Measurements from ENCODE around the gene CLDN6.

Gene CLDN6

GRCh38 chr16:3051009-3051408 is 33.0 kb upstream of the CLDN6 start:
- no peak for FAIRE-seq

GRCh38 chr16:3050487-3050886 is 32.5 kb upstream of the CLDN6 start:
- FAIRE-seq: no peak

GRCh38 chr16:3049921-3050481 is 32.0 kb upstream of the CLDN6 start:
- FAIRE-seq: no peak

GRCh38 chr16:3047387-3047720 is 29.4 kb upstream of the CLDN6 start:
- no peak for FAIRE-seq

- FAIRE-seq: no peak
Observed at GRCh38 chr16:3046641-3047386, 28.8 kb upstream of the CLDN6 start.

GRCh38 chr16:3045758-3046640 is 28.0 kb upstream of the CLDN6 start, which contains the start of gene MMP25:
MMP25 (plus strand) TSS chr16:3046561; CDS start chr16:3046918, 357 bp downstream.
- no peak for FAIRE-seq

- no peak for FAIRE-seq
Observed at GRCh38 chr16:3044708-3045107, 26.7 kb upstream of the CLDN6 start.

- no peak for FAIRE-seq
Observed at GRCh38 chr16:3042376-3042775, 24.4 kb upstream of the CLDN6 start.

GRCh38 chr16:3038896-3039295 is 20.9 kb upstream of the CLDN6 start:
- FAIRE-seq: no peak

GRCh38 chr16:3038256-3038655 is 20.3 kb upstream of the CLDN6 start:
- no peak for FAIRE-seq

GRCh38 chr16:3036726-3037315 is 18.8 kb upstream of the CLDN6 start, which contains the start of gene BICDL2:
BICDL2 (minus strand) TSS chr16:3036944; CDS start chr16:3035496, 1,448 bp downstream.
- no peak for FAIRE-seq

GRCh38 chr16:3035972-3036725 is 18.2 kb upstream of the CLDN6 start:
- no peak for FAIRE-seq

- no peak for FAIRE-seq
Observed at GRCh38 chr16:3035289-3035971, 17.4 kb upstream of the CLDN6 start.

- no peak for FAIRE-seq
Observed at GRCh38 chr16:3032624-3033023, 14.6 kb upstream of the CLDN6 start.

- FAIRE-seq: no peak
Observed at GRCh38 chr16:3030222-3031212, 12.5 kb upstream of the CLDN6 start.

- no peak for FAIRE-seq
Observed at GRCh38 chr16:3029491-3030221, 11.7 kb upstream of the CLDN6 start.

GRCh38 chr16:3028716-3029319 is 10.8 kb upstream of the CLDN6 start:
- no peak for FAIRE-seq

GRCh38 chr16:3027983-3028715 is 10.2 kb upstream of the CLDN6 start:
- FAIRE-seq: no peak

- FAIRE-seq: no peak
Observed at GRCh38 chr16:3027489-3027795, 9.5 kb upstream of the CLDN6 start.

Data from islet of Langerhans (tissue), 1 donor.